ENCODE measurements around the gene MVD. TPM values are rescaled to one million over a fixed set of nuclear protein-coding genes. Genes with fewer than 3 reads are reported as not detected.

The MVD gene
- polyA plus RNA-seq, 4 donors: 28.4 to 115 (median 34.9) TPM

DNA sequence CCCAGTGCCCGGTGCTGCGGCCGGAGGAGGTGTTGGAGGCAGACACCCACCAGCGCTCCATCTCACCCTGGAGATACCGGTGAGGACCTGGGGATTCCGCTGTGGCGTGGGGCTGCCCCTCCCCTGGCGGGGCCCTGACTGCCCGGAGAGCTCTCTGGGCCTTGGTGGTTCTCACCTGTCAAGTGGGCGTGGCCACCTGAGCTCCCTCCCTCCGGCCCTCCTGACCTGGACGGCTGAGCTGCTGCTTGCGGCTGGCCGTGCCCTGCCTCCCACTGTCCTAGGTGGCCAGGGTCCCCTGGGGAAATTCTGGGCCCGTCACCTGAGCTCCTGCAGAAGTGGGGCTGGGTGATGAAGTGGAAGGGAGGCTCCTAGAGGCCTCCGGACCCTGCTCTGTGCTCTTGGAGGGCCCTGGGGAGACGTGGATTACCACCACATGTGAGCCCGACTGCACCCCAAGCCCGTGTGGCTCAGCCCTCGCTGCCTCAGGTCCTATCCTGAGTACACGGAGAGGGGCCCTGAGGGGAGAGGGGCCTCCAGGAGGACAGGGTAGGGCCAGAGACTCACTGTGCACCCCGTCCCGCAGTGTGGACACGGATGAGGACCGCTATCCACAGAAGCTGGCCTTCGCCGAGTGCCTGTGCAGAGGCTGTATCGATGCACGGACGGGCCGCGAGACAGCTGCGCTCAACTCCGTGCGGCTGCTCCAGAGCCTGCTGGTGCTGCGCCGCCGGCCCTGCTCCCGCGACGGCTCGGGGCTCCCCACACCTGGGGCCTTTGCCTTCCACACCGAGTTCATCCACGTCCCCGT is 23.5 kb downstream of the MVD start:
- DNase-seq (peak; percentile 50 to 61), FAIRE-seq (no peak)
- Histone ChIP-seq H3K9me3 (ENCODE audit: control insufficient read depth in 2 of 2, insufficient read depth in 1 of 2, low read depth in 1 of 2, low read length in 1 of 2) (peaks cover 0 to 3% of the 10 kb centered on the region in 2 donors), H3K27me3 (ENCODE audit: control insufficient read depth in 3 of 3, insufficient read depth in 3 of 3, low read length in 3 of 3) (peaks cover 0 to 44% (median 13%) of the 10 kb centered on the region in 3 donors), H3K4me3 (ENCODE audit: low read depth in 1 of 3, low read length in 3 of 3) (no peak overlapping the region), H3K36me3 (ENCODE audit: control insufficient read depth in 3 of 3, insufficient read depth in 2 of 3, low read depth in 1 of 3, low read length in 3 of 3) (peaks cover 0 to 19% (median 0%) of the 10 kb centered on the region in 3 donors), H3K4me1 (ENCODE audit: control insufficient read depth in 3 of 3, insufficient read depth in 2 of 3, low read depth in 1 of 3, low read length in 2 of 3) (peaks cover 0 to 20% (median 4%) of the 10 kb centered on the region in 3 donors), H3K27ac (ENCODE audit: low read depth in 1 of 3, low read length in 2 of 3) (no peak overlapping the region)
- WGBS, 3 donors: 11 to 28% (median 24%) methylated on average over 36 to 45 of the region's 45 CpGs

DNA sequence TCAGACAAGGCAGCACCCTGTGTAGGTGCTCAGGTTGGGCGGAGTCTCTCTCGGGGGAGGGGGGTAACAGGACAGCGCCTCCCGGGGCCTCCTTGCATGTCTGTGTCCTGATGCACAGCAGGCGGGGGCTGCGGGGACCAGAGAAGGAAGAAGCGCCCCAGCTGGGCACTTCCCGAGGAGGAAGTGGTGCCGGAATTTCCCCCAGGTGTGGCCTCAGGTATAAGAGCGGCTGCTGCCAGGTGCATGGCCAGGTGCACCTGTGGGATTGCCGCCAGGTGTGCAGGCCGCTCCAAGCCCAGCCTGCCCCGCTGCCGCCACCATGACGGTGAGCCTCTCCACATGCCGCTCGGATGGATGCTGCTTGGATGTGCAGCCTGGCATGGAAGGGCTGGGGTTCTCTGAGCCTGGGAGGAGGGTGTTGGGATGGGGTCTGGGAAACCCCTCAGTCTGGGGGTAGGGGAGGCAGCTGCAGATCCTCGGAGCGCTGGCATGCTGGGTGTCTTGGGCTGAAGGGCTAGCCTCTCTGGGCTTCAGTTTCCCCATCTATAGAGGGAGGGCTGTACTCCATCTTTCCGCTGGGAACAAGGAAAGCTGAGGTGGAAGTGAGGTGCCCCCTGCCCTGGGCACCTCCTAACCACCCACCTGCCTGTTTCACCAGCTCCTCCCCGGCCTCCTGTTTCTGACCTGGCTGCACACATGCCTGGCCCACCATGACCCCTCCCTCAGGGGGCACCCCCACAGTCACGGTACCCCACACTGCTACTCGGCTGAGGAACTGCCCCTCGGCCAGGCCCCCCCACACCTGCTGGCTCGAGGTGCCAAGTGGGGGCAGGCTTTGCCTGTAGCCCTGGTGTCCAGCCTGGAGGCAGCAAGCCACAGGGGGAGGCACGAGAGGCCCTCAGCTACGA is 24.3 kb downstream of the MVD start, which contains the start of gene IL17C:
Gene IL17C, plus strand, starts transcription at position 250 of the 908 bp plus-strand sequence. Its CDS starts 70 bp downstream, at position 320.
- 15 to 35% (median 19%) methylated on average over 26 to 27 of the region's 27 CpGs for WGBS, 3 donors
- FAIRE-seq (no peak), DNase-seq (peak; percentile 71 to 79)
- Histone ChIP-seq H3K4me3 (ENCODE audit: low read depth in 1 of 3, low read length in 3 of 3) (no peak within 1 kb of the TSS), H3K4me1 (ENCODE audit: control insufficient read depth in 3 of 3, insufficient read depth in 2 of 3, low read depth in 1 of 3, low read length in 2 of 3) (peaks cover 0 to 25% (median 4%) of the 10 kb centered on the region in 3 donors), H3K36me3 (ENCODE audit: control insufficient read depth in 3 of 3, insufficient read depth in 2 of 3, low read depth in 1 of 3, low read length in 3 of 3) (peaks cover 0 to 15% (median 0%) of the 10 kb centered on the region in 3 donors), H3K27ac (ENCODE audit: low read depth in 1 of 3, low read length in 2 of 3) (no peak within 1 kb of the TSS), H3K9me3 (ENCODE audit: control insufficient read depth in 2 of 2, insufficient read depth in 1 of 2, low read depth in 1 of 2, low read length in 1 of 2) (peaks cover 0 to 3% of the 10 kb centered on the region in 2 donors), H3K27me3 (ENCODE audit: control insufficient read depth in 3 of 3, insufficient read depth in 3 of 3, low read length in 3 of 3) (peaks cover 0 to 52% (median 13%) of the 10 kb centered on the region in 3 donors)

DNA sequence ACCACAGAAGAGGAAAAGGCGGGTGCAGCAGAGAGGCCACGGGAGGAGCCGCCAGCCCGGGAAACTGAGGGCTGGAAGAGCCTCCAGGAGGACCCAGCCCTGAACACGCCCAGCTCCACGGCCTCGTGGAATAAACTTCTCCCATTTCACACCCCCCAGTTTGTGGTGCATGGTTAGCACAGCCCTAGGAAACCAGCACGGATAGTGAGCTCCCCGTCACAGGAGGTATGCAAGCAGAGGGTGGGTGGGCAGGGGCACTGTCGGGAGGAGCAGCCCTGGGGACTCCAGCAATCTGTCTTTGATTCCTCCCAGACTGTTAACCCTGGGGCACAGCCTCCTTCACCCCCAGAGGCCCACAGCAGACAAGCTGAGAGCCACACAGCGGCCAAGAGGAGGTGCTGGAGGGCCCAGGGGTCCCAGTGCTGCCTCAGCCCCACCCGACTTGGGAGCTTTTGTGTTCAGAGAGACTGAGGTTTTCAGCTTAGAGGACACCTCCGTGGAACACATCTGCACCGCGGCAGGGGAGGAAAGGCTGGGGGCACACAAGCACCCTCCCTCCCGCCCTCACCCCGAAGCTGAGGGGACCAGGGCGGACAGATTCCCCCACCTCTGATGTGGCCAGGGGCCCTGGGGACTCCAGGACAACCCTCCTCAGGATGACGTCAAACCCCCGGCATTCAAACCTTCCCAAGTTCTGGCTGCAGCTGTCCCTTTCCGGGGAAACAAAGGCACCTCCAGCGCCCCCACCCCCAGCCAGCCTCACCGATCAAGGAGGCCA is 26.2 kb downstream of the MVD start:
- Histone ChIP-seq H3K36me3 (ENCODE audit: control insufficient read depth in 3 of 3, insufficient read depth in 2 of 3, low read depth in 1 of 3, low read length in 3 of 3) (peaks cover 4 to 19% (median 5%) of the 10 kb centered on the region in 3 donors), H3K4me1 (ENCODE audit: control insufficient read depth in 3 of 3, insufficient read depth in 2 of 3, low read depth in 1 of 3, low read length in 2 of 3) (peaks cover 0 to 25% (median 4%) of the 10 kb centered on the region in 3 donors), H3K27ac (ENCODE audit: low read depth in 1 of 3, low read length in 2 of 3) (no peak overlapping the region), H3K27me3 (ENCODE audit: control insufficient read depth in 3 of 3, insufficient read depth in 3 of 3, low read length in 3 of 3) (peaks cover 0 to 53% (median 13%) of the 10 kb centered on the region in 3 donors), H3K4me3 (ENCODE audit: low read depth in 1 of 3, low read length in 3 of 3) (no peak overlapping the region), H3K9me3 (ENCODE audit: control insufficient read depth in 2 of 2, insufficient read depth in 1 of 2, low read depth in 1 of 2, low read length in 1 of 2) (peaks cover 0 to 3% of the 10 kb centered on the region in 2 donors)
- DNase-seq (no peak), FAIRE-seq (no peak)
- WGBS, 3 donors: 73 to 77% (median 73%) methylated on average over 23 of the region's 23 CpGs

DNA sequence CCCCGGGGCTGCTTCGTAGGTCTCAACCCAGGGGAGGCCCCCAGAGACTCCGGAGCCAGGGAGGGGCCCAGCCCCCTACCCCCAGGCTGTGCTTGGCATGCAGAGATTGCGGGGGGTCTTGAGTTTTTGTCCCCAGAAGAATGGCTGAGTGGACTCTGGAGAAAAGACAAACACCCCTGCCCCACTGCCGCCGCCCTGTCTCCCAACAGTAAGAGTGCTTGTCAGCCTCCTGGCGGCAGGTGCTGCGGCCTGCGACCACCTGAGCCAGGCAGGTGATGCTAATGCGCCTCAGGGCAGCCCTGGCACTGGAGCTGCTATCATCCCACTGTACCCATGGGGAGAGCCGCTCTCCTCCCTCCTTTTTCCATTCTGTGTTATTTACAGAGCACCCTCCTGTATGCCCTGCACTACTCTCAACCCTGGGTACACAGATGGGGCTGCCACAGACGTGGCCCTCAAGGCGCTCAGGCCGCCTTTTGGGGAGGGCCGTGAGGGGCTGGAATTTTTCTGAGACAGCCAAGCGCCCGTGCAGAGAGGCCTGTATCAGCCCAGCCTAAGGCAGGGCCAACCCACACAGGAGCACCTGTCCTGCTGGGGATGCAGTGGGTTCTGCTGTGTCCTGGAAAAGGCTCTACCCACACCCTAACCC is 27.1 kb downstream of the MVD start:
- Histone ChIP-seq H3K27me3 (ENCODE audit: control insufficient read depth in 3 of 3, insufficient read depth in 3 of 3, low read length in 3 of 3) (peaks cover 0 to 50% (median 13%) of the 10 kb centered on the region in 3 donors), H3K4me1 (ENCODE audit: control insufficient read depth in 3 of 3, insufficient read depth in 2 of 3, low read depth in 1 of 3, low read length in 2 of 3) (peaks cover 0 to 25% (median 4%) of the 10 kb centered on the region in 3 donors), H3K9me3 (ENCODE audit: control insufficient read depth in 2 of 2, insufficient read depth in 1 of 2, low read depth in 1 of 2, low read length in 1 of 2) (no peaks in the 10 kb centered on the region), H3K4me3 (ENCODE audit: low read depth in 1 of 3, low read length in 3 of 3) (no peak overlapping the region), H3K27ac (ENCODE audit: low read depth in 1 of 3, low read length in 2 of 3) (peak overlapping the region in 1 of 3 donors; percentile 3), H3K36me3 (ENCODE audit: control insufficient read depth in 3 of 3, insufficient read depth in 2 of 3, low read depth in 1 of 3, low read length in 3 of 3) (peaks cover 7 to 27% (median 7%) of the 10 kb centered on the region in 3 donors)
- 87 to 91% (median 89%) methylated on average over 17 of the region's 17 CpGs for whole genome bisulfite sequencing, 3 donors
- FAIRE-seq (no peak), DNase-seq (no peak)

DNA sequence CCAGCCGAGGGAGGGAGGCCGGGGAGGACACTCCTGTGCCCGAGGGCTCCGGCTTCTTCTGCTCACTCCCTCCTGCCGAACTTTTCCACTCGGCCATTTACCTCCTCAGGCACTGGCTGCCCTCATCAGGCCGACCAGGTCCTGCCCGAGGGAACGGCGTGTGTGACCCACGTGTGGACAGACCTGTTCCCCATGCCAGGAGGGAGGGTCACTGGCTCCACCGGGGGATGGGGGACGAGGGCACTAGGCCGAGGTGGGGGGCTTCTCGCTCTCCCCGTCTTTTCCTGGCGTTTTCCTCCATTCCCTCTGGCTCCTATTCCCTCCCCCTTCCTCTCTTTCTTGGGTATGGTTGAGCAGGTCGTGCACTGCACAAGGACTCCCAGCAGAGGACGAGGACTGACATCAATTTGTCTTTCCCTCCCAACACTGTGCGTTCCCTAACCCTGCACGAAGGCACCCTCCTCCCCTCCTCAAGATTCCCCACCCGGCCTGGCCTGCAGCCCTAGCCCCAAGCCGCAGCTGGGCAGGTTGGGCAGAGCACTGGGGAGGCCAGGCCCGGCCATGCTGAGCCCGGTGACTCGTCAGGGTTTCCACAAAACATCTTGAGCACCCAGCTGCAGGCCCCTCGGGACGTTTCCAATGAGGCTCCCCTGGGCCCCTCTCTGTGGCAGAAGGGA is 27.8 kb downstream of the MVD start:
- FAIRE-seq: no peak
- 38 to 47% (median 41%) methylated on average over 25 to 28 of the region's 28 CpGs for WGBS, 3 donors
- peak overlapping the region in 1 of 3 donors; percentile 61 for H3K4me3 ChIP-seq (ENCODE audit: low read depth in 1 of 3, low read length in 3 of 3)
- H3K36me3 ChIP-seq (ENCODE audit: control insufficient read depth in 3 of 3, insufficient read depth in 2 of 3, low read depth in 1 of 3, low read length in 3 of 3): peaks cover 7 to 33% (median 10%) of the 10 kb centered on the region in 3 donors
- no peaks in the 10 kb centered on the region for H3K9me3 ChIP-seq (ENCODE audit: control insufficient read depth in 2 of 2, insufficient read depth in 1 of 2, low read depth in 1 of 2, low read length in 1 of 2)
- peaks cover 0 to 43% (median 12%) of the 10 kb centered on the region in 3 donors for H3K27me3 ChIP-seq (ENCODE audit: control insufficient read depth in 3 of 3, insufficient read depth in 3 of 3, low read length in 3 of 3)
- no peak for DNase-seq
- peaks cover 0 to 25% (median 4%) of the 10 kb centered on the region in 3 donors for H3K4me1 ChIP-seq (ENCODE audit: control insufficient read depth in 3 of 3, insufficient read depth in 2 of 3, low read depth in 1 of 3, low read length in 2 of 3)
- H3K27ac ChIP-seq (ENCODE audit: low read depth in 1 of 3, low read length in 2 of 3): peak overlapping the region in 1 of 3 donors; percentile 32

DNA sequence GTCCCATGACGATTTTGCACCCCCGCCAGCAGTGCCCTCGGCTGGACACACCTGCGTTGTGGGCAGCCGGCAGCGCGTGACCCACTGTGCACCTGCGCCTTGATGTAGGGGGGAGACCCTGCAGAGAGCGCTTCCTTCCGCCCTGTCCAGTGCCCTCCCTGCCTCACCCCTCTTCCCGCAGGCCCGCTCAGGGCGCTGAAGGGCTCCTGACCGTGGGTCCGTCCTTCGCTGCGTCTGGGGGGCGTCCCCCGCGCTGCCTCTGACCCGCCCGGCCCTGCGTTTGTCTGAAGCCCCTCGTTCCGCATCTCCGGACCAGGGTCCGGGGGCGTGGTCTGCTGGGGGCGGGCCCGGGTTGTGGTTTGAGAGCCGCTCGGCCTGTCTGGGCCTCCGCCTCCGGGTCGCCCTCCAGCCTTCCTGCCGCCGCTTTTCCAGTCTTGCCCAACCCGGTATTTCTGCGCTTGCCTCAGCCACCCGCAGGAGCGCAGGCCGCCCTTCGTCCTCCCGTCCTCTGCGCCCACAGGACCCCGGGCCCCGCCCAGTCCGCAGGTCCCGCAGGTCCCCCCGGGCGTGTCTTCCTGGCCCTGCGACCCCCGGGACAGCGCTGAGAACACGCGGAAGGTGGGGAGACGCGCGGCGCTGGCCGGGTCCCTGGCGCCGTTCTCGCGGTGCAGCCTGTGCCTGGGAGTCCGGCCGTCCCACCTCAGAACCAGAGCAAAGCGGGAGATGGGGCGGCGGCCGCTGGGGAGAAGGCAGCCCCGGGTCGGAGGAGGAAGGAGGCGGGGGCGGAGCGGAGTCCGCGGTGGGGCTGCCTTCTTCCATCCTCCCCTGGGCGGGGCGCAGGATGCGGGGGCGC is 28.5 kb downstream of the MVD start:
- FAIRE-seq (no peak), DNase-seq (peak; percentile 43 to 67)
- Histone ChIP-seq H3K4me3 (ENCODE audit: low read depth in 1 of 3, low read length in 3 of 3) (peak overlapping the region in 2 of 3 donors; percentile 33 to 61), H3K4me1 (ENCODE audit: control insufficient read depth in 3 of 3, insufficient read depth in 2 of 3, low read depth in 1 of 3, low read length in 2 of 3) (peaks cover 0 to 18% (median 4%) of the 10 kb centered on the region in 3 donors), H3K36me3 (ENCODE audit: control insufficient read depth in 3 of 3, insufficient read depth in 2 of 3, low read depth in 1 of 3, low read length in 3 of 3) (peaks cover 7 to 41% (median 15%) of the 10 kb centered on the region in 3 donors), H3K27ac (ENCODE audit: low read depth in 1 of 3, low read length in 2 of 3) (peak overlapping the region in 2 of 3 donors; percentile 49 to 59), H3K9me3 (ENCODE audit: control insufficient read depth in 2 of 2, insufficient read depth in 1 of 2, low read depth in 1 of 2, low read length in 1 of 2) (no peaks in the 10 kb centered on the region), H3K27me3 (ENCODE audit: control insufficient read depth in 3 of 3, insufficient read depth in 3 of 3, low read length in 3 of 3) (peaks cover 0 to 35% (median 10%) of the 10 kb centered on the region in 3 donors)
- 3 to 5% (median 3%) methylated on average over 65 to 82 of the region's 82 CpGs for WGBS, 3 donors
